GM12874 (cell line): ENCODE measurements around the gene SLC25A22.

ENCODE experiments used
- TF ChIP-seq, protein P1 (sequence below): IDR thresholded peaks from 2 replicates; pipeline ENCODE4 v1.5.1; 2011; ENCODE audit warnings: low read depth, mild to moderate bottlenecking, control low read depth, low read length, moderate library complexity; ENCODE audit not compliant: insufficient read depth

The SLC25A22 gene

DNA sequence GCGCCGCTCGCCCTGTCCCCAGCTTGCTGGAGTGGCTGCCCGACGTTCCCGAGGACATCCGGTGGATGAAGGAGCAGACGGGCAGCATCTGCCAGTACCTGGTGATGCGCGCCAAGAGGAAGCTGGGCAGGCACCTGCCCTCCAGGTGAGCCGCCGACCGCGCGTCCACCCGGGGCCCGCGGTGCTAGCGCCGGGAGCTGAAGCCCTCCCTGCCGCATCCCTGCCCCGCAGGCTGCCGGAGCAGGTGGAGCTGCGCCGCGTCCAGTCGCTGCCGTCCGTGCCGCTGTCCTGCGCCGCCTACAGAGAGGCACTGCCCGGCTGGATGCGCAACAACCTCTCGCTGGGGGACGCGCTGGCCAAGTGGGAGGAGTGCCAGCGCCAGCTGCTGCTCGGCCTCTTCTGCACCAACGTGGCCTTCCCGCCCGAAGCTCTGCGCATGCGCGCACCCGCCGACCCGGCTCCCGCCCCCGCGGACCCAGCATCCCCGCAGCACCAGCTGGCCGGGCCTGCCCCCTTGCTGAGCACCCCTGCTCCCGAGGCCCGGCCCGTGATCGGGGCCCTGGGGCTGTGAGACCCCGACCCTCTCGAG is 26.3 kb upstream of the SLC25A22 start:
- TF ChIP-seq, protein P1, sequence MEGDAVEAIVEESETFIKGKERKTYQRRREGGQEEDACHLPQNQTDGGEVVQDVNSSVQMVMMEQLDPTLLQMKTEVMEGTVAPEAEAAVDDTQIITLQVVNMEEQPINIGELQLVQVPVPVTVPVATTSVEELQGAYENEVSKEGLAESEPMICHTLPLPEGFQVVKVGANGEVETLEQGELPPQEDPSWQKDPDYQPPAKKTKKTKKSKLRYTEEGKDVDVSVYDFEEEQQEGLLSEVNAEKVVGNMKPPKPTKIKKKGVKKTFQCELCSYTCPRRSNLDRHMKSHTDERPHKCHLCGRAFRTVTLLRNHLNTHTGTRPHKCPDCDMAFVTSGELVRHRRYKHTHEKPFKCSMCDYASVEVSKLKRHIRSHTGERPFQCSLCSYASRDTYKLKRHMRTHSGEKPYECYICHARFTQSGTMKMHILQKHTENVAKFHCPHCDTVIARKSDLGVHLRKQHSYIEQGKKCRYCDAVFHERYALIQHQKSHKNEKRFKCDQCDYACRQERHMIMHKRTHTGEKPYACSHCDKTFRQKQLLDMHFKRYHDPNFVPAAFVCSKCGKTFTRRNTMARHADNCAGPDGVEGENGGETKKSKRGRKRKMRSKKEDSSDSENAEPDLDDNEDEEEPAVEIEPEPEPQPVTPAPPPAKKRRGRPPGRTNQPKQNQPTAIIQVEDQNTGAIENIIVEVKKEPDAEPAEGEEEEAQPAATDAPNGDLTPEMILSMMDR, result no peak

DNA sequence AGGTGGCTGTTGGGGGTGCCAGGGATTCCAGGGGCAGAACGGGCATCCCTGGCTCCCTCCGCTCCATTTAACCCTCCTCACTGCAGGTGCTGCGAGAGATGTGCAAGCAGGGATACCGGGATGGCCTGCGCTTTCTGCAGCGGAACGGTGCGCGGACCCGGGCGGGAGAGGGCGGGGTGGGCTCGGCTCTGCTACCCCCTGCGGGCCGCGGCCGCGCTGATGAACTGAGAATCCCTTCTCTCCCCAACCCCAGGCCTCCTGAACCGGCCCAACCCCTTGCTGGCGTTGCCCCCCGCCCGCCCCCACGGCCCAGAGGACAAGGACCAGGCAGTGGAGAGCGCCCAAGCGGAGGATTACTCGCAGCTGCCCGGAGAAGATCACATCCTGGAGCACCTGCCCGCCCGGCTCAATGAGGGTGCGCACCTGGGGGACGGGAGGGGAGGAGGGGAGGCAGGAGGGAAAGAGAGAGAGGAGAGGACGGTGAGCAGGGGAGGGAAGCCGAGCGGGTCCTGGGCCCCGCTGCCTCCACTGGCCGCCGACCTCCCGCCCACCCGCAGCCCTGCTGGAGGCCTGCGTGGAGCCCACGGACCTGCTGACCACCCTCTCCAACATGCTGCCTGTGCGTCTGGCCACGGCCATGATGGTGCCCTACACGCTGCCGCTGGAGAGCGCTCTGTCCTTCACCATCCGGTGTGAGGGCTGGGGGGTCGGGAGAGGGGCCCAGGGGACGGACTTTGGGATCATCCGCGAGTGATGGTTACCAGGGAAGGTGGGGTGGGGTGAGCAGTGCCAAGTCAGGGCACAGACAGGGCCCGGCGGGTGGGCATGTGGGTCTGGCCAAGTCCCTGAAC is 25.6 kb upstream of the SLC25A22 start:
- TF ChIP-seq, protein P1, result no peak

DNA sequence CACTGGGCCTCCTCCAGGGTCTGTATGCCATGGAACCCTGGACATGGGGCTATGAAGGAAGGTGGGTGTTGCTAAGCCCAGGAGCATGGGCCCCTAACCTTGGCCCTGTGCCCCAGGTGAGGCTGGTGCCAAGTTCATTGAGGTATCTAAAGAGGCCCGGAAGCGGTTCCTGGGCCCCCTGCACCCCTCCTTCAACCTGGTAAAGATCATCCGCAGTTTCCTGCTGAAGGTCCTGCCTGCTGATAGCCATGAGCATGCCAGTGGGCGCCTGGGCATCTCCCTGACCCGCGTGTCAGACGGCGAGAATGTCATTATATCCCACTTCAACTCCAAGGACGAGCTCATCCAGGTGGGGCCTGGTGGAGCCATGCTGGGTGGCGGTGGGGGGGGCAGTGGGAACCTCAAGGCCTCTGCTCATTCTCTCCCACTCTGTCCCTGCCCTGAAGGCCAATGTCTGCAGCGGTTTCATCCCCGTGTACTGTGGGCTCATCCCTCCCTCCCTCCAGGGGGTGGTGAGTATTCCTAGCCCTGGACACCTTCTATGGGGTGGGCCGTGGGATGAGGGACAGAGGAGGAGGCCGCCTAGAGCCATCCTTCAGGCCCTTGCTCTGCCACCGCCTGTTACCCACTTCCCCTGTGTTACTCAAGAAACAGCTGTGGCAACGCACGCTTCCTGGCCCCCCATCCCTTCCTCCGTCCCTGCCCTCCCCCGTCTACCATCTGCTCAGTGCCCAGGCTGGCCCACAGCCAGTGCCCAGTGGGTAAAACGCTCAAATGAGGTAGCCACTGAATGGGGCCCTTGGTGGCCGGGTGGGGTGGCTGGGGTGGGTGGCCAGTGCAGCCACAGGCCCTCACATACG is 23.7 kb upstream of the SLC25A22 start:
- TF ChIP-seq, protein P1, result no peak

DNA sequence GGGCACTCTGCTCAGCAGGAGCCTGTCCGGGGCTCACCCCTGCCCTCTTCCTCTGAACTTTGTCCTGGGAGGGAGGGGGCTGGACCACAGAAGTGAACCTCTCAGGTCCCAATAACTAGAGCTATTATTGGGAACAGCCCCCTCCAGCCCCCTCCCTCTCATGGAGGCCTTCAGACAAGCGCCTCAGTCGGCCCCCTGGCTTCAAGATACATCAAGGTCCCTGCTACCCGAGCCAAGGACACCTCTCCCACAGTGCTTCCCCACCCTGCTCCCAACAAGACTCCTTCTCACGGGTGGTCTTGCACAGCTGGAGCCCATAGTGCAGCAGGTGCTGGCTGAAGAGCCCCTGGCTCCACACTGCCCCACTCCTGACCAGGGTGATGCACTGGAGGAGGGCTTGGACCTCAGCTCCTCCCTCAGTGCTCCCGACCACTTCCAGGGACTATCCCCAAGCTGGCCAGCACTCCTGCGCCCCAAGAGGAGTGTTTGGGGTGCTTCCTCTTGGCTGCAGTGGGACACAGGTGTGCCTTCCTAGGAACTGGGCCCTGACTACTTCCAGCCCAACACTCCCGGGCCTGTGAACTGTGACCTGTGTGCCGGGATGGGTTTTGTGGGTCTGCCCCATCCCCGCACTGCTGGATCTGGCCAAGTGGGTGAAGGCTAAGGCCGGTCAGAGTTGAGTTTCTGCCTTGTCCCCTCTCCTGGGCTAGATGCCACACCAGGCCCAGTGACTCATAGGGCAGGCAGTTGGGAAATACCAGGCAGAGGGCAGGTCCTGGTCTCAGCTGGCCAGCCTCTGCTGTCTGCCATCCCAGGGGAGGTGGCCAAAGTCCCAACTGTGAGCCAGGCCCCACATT is 22.8 kb upstream of the SLC25A22 start:
- TF ChIP-seq, protein P1, result no peak

DNA sequence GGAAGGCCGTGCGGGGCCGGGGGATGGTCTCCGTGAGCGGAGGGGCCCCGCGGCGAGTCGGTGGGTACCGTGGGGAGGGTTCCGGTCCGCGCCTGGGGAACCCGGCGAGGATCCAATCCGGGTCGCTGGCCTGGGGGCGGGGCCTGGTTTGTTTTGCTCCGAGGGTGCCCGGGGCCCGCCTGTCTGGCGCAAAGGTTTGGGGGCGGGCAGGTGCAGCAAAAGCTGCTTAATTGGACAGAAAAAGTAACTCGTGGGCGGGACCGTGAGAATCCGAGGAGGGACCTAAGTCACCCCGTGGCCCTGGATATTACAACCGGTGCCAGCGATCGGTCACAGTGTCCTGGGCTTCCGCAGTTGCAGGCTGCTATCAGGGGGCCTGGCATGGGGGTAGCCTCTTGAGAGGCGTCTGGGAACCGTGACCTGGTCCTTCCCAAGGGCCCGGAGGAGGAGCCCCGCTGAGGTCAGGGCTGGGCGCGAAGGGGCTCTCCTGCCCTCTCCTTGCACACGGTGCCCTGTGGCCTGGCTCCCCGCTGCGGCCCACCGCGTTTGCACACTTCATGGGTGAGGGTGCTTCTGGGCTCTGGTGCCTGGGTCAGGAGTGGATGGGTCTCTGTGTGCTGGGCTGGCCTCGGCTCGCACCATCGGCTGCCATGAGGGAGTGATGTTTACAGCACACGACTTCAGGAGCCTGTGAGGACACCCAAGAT is 22.0 kb upstream of the SLC25A22 start:
- TF ChIP-seq, protein P1, result no peak

DNA sequence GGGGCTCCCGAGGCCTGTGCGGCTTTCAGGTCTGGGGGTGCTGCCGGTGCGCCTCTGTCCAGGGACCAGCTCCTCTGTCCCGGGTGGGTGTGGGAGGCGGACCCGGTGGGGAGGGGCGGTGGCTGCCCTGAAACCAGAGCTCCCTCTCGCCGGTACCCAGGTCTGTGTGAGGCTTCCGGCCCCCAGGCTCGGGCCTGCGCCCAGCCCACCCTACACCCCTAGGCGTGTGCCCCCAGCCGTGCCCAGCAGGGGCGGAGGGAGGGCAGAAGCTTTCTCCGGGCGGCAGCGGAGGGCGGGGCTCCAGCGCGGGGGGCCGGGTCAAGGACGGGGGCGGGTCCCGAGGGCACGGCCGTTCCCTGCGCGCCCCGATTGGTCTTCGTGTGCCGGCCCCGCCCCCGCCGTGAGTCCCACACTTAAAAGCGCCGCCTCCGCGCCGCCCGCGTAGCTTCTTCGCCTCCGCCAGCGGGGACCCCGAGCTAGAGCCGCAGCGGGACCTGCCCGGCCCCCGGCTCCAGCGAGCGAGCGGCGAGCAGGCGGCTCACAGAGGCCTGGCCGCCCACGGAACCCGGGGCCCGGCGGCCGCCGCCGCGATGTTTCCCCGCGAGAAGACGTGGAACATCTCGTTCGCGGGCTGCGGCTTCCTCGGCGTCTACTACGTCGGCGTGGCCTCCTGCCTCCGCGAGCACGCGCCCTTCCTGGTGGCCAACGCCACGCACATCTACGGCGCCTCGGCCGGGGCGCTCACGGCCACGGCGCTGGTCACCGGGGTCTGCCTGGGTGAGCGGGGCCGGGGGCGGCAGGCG is 21.2 kb upstream of the SLC25A22 start:
- TF ChIP-seq, protein P1, result 0 out of 2 replicates have a peak, but pooled peaks have one; percentile 7
